Colonic mucosa (tissue), 4 donors: ENCODE measurements around the gene SCART1. TPM values are rescaled to one million over a fixed set of nuclear protein-coding genes. Genes with fewer than 3 reads are reported as not detected.

Experiments
- DNase-seq: peaks from one replicate; pipeline ENCODE4 v3.0.0-alpha.2; 2020
- H3K27ac ChIP-seq: fragments of 200-600 bp; one replicate; pipeline ENCODE4 v1.8.0; 2021
- H3K27me3 ChIP-seq: fragments of 200-600 bp; one replicate; pipeline ENCODE4 v1.8.0; 2021
- H3K36me3 ChIP-seq: fragments of 200-600 bp; one replicate; pipeline ENCODE4 v1.8.0; 2021
- H3K4me1 ChIP-seq: fragments of 200-600 bp; one replicate; pipeline ENCODE4 v1.8.0; 2021; ENCODE audit warnings: mild to moderate bottlenecking
- H3K4me3 ChIP-seq: fragments of 200-600 bp; one replicate; pipeline ENCODE4 v1.8.0; 2021
- H3K9ac ChIP-seq, 2 donors: one replicate each; pipeline ENCODE4 v1.7.0; 2013; ENCODE audit warnings: control low read depth in 2 of 2, low read depth in 2 of 2, low read length in 2 of 2
- H3K9me3 ChIP-seq: fragments of 200-600 bp; one replicate; pipeline ENCODE4 v1.8.0; 2021
- CTCF ChIP-seq: fragments of 200-600 bp; IDR thresholded peaks from one replicate; pipeline ENCODE4 v1.8.0; 2022; ENCODE audit warnings: antibody characterized with exemption, mild to moderate bottlenecking
- intact Hi-C: fragments of 100-400 bp; cut with DNase I; formaldehyde crosslinking; loops from one replicate; pipeline ENCODE4 v1.14.1; 2022
- total RNA-seq, 2 donors: library from RNA; stranded (reverse); fragmentation: NEBNext Ultra II Directional in 1 of 2; extraction: Animal tissue kit (Norgen Biotek cat#: 25700) in 1 of 2; gene quantifications; one replicate each; pipeline ENCODE4 v1.2.1, GENCODE V29; 2021
- donor health status: healthy.
- donor health status: DM: no; HTN: no; CAD: no.
- donor health status: DM: no; HTN: no; CAD: no.

The SCART1 gene
- total RNA-seq, 2 donors from 2014 or later: 1.3 to 1.6 TPM

- TF ChIP-seq CTCF: no peak
- Histone ChIP-seq H3K4me1 (no peaks in the 10 kb centered on the region), H3K9ac (no peak overlapping the region), H3K9me3 (no peaks in the 10 kb centered on the region), H3K36me3 (no peaks in the 10 kb centered on the region), H3K27ac (no peak overlapping the region), H3K27me3 (no peaks in the 10 kb centered on the region), H3K4me3 (no peak overlapping the region)
- no peak for DNase-seq
- intact Hi-C loops: no loop called here
Observed at GRCh38 chr10:133458021-133458709, 4.4 kb downstream of the SCART1 start.

DNA sequence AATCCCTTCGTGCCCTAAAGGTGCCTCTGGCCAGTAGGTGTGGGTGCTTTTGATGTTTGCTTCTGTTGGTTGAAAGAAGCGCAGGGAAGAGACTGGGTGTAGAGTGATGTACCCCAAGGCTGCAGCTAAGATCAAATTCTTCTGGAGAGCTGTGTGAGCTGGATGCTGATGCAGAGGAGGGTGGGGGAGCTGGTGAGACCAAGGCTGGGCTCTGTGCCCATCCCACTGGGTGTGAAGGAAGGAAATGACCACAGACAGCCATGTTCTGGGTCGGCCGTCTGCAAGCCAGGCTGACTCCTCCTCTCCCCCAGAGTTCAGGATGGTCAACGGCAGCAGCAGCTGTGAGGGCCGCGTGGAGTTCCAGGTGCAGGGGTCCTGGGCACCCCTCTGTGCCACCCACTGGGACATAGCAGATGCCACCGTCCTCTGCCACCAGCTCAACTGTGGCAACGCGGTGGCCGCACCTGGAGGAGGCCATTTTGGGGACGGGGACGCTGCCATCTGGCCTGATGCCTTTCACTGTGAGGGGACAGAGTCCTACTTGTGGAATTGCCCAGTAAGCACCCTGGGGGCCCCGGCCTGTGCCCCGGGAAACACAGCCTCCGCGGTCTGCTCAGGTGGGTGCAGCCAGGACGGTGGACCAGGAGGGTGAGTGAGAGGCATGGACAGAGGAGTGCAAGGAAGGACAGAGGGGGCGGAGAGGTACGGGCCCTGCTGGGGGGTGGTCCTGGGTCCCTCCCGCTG lies 5.1 kb downstream of the SCART1 start:
- Histone ChIP-seq H3K9me3 (no peaks in the 10 kb centered on the region), H3K36me3 (no peaks in the 10 kb centered on the region), H3K9ac (no peak overlapping the region), H3K4me1 (no peaks in the 10 kb centered on the region), H3K27me3 (no peaks in the 10 kb centered on the region), H3K27ac (no peak overlapping the region), H3K4me3 (no peak overlapping the region)
- no peak for TF ChIP-seq CTCF
- DNase-seq: no peak
- intact Hi-C loops: no loop called here

GRCh38 chr10:133459454-133460207 lies 5.9 kb downstream of the SCART1 start:
- no peak overlapping the region for H3K4me3 ChIP-seq
- DNase-seq: peak; percentile 9
- intact Hi-C loops: no loop called here
- no peak overlapping the region for H3K9ac ChIP-seq
- no peaks in the 10 kb centered on the region for H3K27me3 ChIP-seq
- H3K27ac ChIP-seq: no peak overlapping the region
- H3K36me3 ChIP-seq: no peaks in the 10 kb centered on the region
- H3K9me3 ChIP-seq: no peaks in the 10 kb centered on the region
- no peaks in the 10 kb centered on the region for H3K4me1 ChIP-seq
- no peak for TF ChIP-seq CTCF

GRCh38 chr10:133460208-133460769 lies 6.5 kb downstream of the SCART1 start:
- Histone ChIP-seq H3K4me3 (no peak overlapping the region), H3K4me1 (no peaks in the 10 kb centered on the region), H3K9me3 (no peaks in the 10 kb centered on the region), H3K9ac (no peak overlapping the region), H3K27me3 (no peaks in the 10 kb centered on the region), H3K27ac (no peak overlapping the region), H3K36me3 (no peaks in the 10 kb centered on the region)
- no peak for DNase-seq
- intact Hi-C loops: no loop called here
- TF ChIP-seq CTCF: no peak

GRCh38 chr10:133461027-133461426 lies 7.3 kb downstream of the SCART1 start:
- Histone ChIP-seq H3K9me3 (no peaks in the 10 kb centered on the region), H3K4me1 (no peaks in the 10 kb centered on the region), H3K36me3 (no peaks in the 10 kb centered on the region), H3K27me3 (no peaks in the 10 kb centered on the region), H3K27ac (no peak overlapping the region), H3K4me3 (no peak overlapping the region), H3K9ac (no peak overlapping the region)
- DNase-seq: no peak
- intact Hi-C loops: no loop called here
- TF ChIP-seq CTCF: no peak
